ENCODE measurements around the gene SLC13A3.

Gene SLC13A3

GRCh38 chr20:46512943-46513844 lies 138.1 kb downstream of the SLC13A3 start, which contains the start of gene ZNF334:
Gene ZNF334, minus strand, starts transcription at chr20:46513559. Its CDS starts 1,457 bp downstream, at chr20:46512102.
- no peak for DNase-seq

DNA sequence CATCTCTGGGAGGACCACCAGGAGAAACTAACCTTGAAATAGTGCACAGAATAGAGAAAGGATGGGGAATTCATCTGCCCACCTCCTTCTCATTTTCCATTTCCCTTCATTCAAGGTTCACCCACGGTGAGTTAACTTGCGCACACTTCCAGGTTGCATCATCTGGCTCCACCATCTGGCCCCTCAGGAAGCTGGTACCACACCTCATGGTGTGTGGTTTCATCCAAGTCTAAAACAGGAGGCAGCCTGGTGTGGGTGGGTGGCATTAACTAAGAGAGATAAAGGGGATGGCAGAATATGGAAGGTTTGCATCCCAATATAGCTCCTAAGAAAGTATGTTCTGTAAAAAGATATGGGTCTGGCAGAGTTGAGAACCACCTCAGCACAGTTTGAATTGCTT lies 141.7 kb downstream of the SLC13A3 start:
- no peak for DNase-seq
